ENCODE data around the gene ARID3A.
"Not testable (repeated sequence)": the region's sequence is repeated elsewhere in the genome, so short reads cannot be mapped to it uniquely, and the experiment has no call there.

GRCh38 chr19:1025080-1025479, 99.2 kb downstream of the ARID3A start:
- not testable (repeated sequence) for TF ChIP-seq EZH2 (IDR thresholded peaks at IDR 0.05; ENCODE audit: insufficient read depth, poor library complexity, severe bottlenecking); EZH2phosphoT487 (IDR thresholded peaks at IDR 0.05; ENCODE audit: insufficient read depth, low read depth)
